Stimulated activated CD8-positive, alpha-beta memory T cell treated with anti-CD3 and anti-CD28 coated beads, Interleukin-15, amount 100 ng/mL, for 48 hours (primary cell): Measurements from ENCODE around the gene TAF1D.

ENCODE experiments used
- DNase-seq, 2 donors: peaks; one replicate each; pipeline ENCODE4 v3.0.0-alpha.2; 2020; ENCODE audit warnings: low read depth in 2 of 2

TAF1D gene

GRCh38 chr11:93720522-93720921 lies 20.8 kb downstream of the TAF1D start:
- no peak for DNase-seq

GRCh38 chr11:93719310-93719709 lies 22.0 kb downstream of the TAF1D start:
- DNase-seq = no peak

- no peak for DNase-seq
Measured at GRCh38 chr11:93718057-93718563, 23.2 kb downstream of the TAF1D start.

GRCh38 chr11:93717501-93717900 lies 23.8 kb downstream of the TAF1D start:
- no peak for DNase-seq

- no peak for DNase-seq
Measured at GRCh38 chr11:93715797-93716396, 25.4 kb downstream of the TAF1D start.

GRCh38 chr11:93712678-93713077 lies 28.6 kb downstream of the TAF1D start:
- DNase-seq = no peak

GRCh38 chr11:93710239-93710638 lies 31.1 kb downstream of the TAF1D start:
- DNase-seq = no peak

GRCh38 chr11:93704237-93704636 lies 37.1 kb downstream of the TAF1D start:
- DNase-seq = no peak

GRCh38 chr11:93700830-93701229 lies 40.5 kb downstream of the TAF1D start:
- DNase-seq = no peak

- DNase-seq = no peak
Measured at GRCh38 chr11:93697611-93698010, 43.7 kb downstream of the TAF1D start.

GRCh38 chr11:93694557-93694956 lies 46.7 kb downstream of the TAF1D start:
- no peak for DNase-seq

GRCh38 chr11:93694109-93694508 lies 47.2 kb downstream of the TAF1D start:
- no peak for DNase-seq

GRCh38 chr11:93689240-93689639 lies 52.1 kb downstream of the TAF1D start:
- peak; percentile 24 to 40 for DNase-seq

- no peak for DNase-seq
Measured at GRCh38 chr11:93686812-93687211, 54.5 kb downstream of the TAF1D start.

GRCh38 chr11:93686226-93686625 lies 55.1 kb downstream of the TAF1D start:
- no peak for DNase-seq
